HG03520 (cell line): ENCODE results near the gene FBXL22.

Source experiments
- ATAC-seq: cut with Tn5 transposase; IDR thresholded peaks from one replicate; pipeline ENCODE4 v1.9.1; 2021; ENCODE audit warnings: mild to moderate bottlenecking, moderate library complexity; ENCODE audit not compliant: unreplicated experiment

FBXL22 gene

DNA sequence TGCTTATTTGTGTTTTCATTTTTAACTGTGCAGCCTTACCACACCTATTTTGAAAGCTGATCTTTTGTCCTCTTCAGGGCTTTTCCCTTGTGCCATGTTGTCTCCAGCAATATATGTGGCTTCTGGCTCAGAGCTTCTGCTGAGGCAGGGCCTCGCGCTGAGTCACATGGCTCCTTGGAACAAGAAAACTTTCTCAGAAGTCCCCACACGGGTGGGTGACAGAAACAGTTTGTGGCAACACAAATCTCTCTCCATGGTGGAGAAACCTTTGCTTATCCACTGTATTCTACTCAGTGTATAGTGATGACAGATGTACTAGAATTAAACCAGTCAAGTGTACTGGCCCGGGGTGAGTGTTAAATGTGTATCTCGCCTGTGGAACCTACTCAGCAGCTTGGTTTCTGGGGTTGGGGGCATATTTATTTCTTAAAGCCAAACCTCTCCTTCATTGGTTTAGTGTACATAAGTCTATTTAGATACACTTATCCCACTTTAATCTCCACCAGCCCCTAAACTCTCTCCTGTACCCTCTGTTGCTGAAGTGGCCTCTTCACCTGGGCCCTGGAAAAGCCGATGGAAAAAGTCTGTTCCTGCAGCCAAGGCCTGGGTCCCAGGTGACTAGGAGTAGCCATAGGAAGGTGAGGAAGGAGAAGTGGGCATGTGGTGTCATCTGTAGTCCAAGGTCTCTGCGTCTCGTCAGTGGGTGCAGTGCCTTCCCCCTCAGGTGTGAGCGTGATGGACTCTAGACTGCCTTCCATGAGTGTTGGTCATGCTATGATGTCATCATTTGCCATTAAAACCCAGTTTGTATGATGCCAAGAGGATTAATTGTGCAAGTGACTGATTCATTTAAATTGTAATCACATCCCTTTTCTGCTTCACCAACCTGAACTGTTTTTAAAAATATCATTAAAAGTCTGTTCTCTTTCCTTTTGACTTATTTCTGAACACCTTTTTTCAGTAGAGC is 3.2 kb upstream of the FBXL22 start:
- ATAC-seq: no peak

DNA sequence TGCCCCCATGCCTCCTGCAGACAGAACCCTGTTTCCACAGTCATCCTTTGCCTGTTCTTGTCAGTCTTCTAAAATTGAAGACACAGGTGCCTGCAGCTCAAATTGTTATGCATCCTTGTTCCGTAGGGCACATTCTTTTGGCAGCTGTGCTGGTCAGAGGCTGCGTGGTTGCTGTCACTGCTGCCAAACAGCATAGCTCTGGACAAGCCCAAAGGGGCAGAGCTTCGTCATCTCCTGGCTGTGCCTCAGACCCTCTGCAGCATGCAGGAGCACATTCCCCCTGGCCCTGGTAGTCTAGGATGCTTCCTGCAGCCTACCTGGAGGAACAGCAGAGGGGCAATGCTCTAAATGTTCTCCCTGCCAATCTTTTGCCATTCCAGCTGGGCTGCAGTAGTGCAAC is 2.1 kb upstream of the FBXL22 start:
- ATAC-seq: no peak

- no peak for ATAC-seq
Observed at GRCh38 chr15:63595688-63596087, 1.5 kb upstream of the FBXL22 start.

DNA sequence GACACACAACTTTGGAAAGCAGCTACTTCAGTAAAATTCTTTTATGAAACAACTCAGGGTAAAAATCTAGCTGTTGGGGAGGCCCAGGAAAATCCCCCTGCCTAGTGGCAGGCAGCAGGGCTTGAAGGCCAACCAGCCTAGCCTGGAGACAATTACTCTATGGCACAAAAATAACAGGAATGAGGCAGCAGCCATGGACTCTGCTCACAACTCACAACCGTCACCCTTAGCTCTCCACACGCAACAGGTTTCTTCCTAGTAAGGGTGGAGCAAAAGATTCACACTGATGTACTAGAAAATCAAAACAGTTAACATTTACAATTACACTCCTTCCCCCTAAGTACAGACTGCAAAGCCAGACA is 530 bp upstream of the FBXL22 start:
- no peak for ATAC-seq

GRCh38 chr15:63597821-63598220 is 634 bp downstream of the FBXL22 start:
- ATAC-seq: no peak

GRCh38 chr15:63598473-63599400 is 1.6 kb downstream of the FBXL22 start:
- ATAC-seq: no peak

- no peak for ATAC-seq
Observed at GRCh38 chr15:63599401-63600000, 2.3 kb downstream of the FBXL22 start.

DNA sequence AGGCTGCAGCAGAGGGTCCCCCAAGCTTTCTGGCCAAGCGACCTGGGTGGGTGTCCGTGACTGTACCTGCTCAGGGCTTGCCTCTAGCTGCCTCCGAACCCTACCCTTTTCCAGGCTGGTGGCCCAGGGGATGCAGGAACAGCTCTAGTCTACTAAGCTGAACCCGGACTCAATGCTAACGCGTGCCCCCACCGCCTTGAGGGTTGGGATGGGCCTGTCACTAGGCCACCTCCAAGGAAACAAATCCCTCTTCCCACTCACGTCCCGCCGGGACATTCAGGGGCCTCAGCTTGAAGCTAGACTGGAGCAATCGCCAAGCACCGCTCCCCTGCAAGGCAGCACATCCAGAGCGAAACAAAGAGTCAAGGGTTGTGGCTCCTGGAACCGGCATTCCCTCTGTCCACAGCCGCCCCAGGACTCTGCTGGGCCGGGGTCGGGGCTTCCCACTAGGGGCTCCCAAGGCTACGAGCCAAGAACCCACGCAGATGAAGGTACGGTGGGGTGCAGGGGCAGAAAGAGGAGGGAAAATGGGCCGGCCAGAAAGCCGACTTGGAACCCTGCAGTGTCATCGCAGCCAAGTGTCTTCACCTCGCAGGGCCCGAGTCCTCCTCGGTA is 2.9 kb downstream of the FBXL22 start:
- ATAC-seq: no peak

GRCh38 chr15:63600616-63601025 is 3.4 kb downstream of the FBXL22 start:
- ATAC-seq: peak; percentile 60

DNA sequence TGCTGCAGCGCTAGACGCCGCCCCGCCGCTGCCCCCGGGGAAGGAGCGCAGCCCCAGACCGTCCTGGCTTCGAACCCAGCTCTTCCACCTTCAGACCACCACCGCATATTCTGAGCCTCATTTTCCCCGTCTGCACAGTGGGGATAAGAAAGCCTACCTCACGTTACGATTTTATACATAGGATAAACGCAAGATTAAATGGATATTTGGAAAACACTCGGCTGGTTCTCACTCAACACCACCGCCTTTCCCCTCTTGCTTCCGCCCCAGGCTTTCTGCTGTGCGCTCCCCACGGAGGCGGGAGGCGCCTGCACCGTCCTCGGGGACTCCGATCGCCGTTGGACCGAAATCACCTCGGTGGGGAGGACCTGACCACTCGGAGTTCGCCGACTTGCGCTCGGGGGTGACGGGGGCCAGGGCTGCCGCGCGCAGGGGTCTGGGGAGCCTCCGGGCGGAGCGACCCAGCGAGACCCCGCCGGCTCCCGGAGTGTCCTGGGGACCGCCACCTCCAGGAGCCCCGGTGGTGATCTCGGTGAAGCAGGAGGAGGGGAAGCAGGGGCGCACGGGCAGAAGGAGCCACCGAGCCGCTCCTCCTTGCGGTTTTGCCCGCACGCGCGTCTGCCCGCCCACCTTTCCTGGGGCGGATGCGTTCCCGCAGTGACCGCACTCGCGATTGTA is 4.0 kb downstream of the FBXL22 start:
- ATAC-seq: peak; percentile 6

- ATAC-seq: no peak
Observed at GRCh38 chr15:63601704-63602185, 4.6 kb downstream of the FBXL22 start.

GRCh38 chr15:63602595-63602994 is 5.4 kb downstream of the FBXL22 start:
- ATAC-seq: no peak

- no peak for ATAC-seq
Observed at GRCh38 chr15:63603516-63603915, 6.3 kb downstream of the FBXL22 start.

GRCh38 chr15:63604281-63604680 is 7.1 kb downstream of the FBXL22 start:
- ATAC-seq: no peak

GRCh38 chr15:63605036-63605435 is 7.8 kb downstream of the FBXL22 start:
- ATAC-seq: no peak

- ATAC-seq: no peak
Observed at GRCh38 chr15:63605816-63606215, 8.6 kb downstream of the FBXL22 start.

GRCh38 chr15:63606308-63606707 is 9.1 kb downstream of the FBXL22 start:
- no peak for ATAC-seq

GRCh38 chr15:63608989-63609388 is 11.8 kb downstream of the FBXL22 start:
- no peak for ATAC-seq

- ATAC-seq: no peak
Observed at GRCh38 chr15:63609448-63609847, 12.3 kb downstream of the FBXL22 start.

DNA sequence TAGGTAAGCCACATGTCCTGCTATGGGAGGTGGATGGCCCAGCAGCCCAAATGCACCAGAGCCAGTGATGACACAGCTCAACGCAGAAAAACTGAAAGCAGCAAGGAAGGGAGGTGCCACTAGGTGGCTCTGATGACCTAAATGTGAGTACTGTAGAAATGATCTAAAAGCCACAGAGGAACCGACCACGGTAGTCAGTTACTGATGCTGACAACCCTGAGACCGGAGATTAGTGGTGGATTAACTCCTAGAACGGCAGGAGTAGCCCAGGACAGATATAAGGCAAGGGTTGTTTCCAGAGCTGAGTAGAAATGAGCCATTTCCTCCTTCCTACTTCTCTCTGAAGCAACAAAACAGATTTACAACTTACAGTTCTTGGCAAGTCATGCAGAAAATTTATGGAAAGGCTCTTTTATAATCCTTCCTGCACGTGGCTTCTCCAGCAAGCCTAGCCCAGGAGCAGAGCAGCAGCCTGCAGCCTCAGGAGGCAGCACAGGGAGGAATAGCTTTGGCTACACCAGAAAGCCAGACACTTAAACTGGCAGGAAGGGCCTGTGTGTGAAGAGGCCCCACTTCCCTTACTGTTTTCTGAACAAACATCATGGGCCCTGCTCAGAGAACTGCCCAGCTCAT is 13.1 kb downstream of the FBXL22 start:
- no peak for ATAC-seq
